ENCODE data around the gene ISCU.
"Not testable (repeated sequence)": the region's sequence is repeated elsewhere in the genome, so short reads cannot be mapped to it uniquely, and the experiment has no call there.

Gene ISCU

DNA sequence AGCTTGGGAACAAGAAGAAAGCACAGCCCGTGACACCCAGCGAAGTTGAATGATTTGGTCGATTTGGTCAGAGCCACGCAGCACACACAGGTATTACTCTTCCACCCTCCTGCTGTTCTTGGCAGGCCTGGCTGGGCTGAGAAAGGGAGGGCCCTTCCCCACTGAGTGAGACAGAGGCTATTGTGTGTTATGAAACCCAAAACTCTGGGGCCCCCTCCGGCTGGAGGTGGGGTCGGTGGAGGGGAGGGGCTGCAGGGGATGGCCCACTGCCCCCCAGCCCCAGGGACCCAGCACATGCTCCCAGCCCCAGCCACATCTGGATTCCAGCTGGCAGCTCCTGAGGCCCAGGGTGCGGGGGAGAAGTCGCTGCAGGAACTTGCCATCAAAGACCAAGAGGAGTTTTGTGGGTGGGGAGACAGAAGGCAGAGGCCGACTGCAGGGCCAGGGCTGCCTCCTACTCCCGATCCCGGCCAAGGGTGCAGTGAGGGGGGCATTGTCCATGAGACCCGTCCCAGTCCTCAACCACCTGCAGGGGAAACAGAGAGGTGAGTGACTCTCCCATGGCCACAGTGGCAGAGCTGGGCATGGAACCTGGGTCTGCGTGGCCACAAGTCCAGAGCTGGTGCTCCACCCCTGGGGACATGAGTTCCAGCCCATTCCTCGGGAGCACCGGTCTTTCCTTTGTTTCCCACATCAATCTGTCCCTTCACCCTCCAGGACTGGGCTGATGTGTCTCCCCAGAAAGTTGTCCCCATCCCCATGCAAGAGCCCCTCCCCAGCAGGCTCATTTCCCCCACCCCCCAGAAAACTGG lies 26.8 kb downstream of the ISCU start:
- DNase-seq (ENCODE audit: low read depth): no peak

DNA sequence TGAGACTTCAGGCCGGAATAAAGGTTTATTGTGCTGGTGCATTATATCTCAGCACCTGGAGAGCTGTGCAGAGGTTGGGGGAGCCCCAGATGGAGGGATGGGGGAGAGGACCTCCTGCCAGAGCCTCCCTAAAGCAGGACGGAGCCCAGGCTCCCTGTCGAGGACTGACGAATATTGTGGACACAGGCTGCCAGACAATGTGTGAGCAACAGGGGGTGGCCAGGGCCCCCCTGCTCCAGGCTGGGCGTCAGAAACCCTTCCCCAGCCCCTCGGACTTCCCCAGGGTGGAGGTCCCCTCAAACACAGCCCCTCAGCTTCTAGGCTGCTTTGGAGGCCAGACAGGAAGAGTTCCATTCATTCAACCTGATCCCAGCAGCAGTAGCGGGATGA lies 27.4 kb downstream of the ISCU start:
- no peak for DNase-seq (ENCODE audit: low read depth)

GRCh38 chr12:108590463-108590862 lies 28.1 kb downstream of the ISCU start:
- not testable (repeated sequence) for DNase-seq (ENCODE audit: low read depth)

- DNase-seq (ENCODE audit: low read depth): no peak
These were observed 29.0 kb downstream of the ISCU start for GRCh38 chr12:108591267-108591980.

- no peak for DNase-seq (ENCODE audit: low read depth)
These were observed 29.9 kb downstream of the ISCU start for GRCh38 chr12:108592033-108592909.

DNA sequence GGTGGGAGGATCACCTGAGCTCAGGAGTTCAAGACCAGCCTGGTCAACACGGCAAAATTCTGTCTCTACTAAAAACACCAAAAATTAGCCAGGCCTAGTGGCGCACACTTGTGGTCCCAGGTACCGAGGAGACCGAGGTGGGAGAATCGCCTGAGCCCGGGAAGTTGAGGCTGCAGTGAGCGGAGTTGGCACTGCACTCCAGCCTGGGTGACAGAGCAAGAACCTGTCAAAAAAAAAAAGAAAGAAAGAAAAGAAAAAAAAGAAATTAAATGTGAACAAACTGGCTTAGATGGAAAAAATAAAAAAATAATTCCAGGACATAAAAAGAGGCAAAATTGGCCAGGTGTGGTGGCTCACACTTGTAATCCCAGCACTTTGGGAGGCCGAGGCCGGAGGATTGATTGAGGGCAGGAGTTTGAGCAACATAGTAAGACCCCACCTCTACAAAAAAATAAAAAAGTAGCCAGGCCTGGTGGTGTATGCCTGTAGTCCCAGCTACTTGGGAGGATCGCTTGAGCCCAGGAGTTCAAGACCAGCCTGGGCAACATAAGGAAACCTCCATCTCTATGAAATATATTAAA lies 32.0 kb downstream of the ISCU start:
- no peak for DNase-seq (ENCODE audit: low read depth)

- no peak for DNase-seq (ENCODE audit: low read depth)
These were observed 32.7 kb downstream of the ISCU start for GRCh38 chr12:108594960-108595710.

DNA sequence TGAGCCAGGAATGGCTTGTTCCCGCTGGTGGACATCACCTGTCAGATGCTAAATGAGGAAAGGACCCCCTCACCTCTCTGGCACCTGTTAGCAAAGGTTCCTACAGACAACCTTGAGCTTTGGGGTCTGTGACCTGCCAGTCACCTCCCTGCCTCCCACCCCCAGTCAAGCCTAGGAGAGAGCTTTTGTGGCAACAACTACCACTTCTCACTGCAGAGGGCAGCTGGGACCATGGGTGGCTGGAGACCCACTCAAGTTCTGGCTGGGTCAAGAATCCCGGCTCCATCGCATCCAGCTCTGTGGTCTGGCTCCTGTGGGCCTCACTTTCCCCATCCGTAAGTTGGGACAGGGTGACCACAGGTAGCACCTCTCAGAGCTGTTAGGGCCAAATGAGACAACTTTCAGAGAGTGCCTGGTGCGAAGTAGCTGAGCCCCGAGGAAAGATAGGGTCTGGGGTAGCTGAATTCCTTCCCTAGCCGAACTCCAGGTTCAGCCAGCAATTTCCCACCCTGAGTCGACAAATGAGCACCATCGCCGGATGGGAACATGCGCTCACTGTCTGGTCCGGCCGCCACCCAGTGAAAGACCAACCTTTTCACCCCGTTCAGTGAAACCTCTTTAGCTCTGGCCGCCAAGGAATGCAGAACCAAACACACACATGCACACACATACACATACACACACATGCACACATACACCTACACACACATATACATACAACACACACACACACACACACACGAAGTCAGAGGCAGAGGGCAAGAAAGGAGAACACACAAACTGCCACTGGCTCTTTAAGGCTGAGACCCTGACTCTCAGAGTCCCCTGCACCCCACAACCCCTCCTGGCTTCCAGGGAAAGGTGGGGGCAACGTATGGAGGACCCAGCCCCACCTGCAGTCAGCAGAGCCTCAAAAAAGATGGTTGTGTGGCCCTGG lies 33.6 kb downstream of the ISCU start:
- DNase-seq (ENCODE audit: low read depth): no peak

DNA sequence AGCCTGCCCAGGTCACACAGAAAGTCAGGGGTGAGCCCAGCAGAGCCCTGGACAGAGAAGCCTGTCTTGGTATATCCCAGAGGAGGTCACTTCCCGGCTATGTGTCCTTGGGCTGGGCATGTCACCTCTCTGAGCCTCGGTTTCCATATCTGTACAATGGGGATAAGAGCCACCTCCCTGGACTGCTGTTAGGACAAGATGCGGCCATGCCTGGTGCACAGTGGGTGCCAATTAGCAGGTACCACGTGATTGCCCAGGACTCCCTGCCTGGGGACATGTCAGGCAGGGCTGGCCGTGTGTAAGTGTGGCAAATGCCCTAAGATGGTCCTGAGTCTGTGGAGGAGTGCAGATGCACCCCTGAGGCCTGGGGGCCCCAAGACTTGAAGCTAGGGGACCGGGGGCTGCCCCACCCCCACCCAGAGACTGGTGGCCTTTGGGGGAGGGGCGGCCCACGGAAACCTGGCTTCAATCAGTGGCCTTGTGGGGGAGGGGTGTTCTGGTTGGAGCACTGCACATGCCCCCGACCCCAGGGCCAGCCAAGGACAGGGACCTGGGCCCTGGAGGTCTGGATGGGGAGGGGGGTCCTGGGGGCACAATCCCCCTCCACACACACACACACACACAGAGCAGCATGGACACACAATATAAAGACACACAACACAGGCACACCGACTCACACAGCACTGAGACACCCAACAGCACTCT lies 34.6 kb downstream of the ISCU start:
- no peak for DNase-seq (ENCODE audit: low read depth)

- DNase-seq (ENCODE audit: low read depth): no peak
These were observed 35.4 kb downstream of the ISCU start, which contains the start of gene TMEM119 for GRCh38 chr12:108597559-108598471. TMEM119 (minus strand) TSS chr12:108598084; CDS start chr12:108592383, 5,701 bp downstream.

DNA sequence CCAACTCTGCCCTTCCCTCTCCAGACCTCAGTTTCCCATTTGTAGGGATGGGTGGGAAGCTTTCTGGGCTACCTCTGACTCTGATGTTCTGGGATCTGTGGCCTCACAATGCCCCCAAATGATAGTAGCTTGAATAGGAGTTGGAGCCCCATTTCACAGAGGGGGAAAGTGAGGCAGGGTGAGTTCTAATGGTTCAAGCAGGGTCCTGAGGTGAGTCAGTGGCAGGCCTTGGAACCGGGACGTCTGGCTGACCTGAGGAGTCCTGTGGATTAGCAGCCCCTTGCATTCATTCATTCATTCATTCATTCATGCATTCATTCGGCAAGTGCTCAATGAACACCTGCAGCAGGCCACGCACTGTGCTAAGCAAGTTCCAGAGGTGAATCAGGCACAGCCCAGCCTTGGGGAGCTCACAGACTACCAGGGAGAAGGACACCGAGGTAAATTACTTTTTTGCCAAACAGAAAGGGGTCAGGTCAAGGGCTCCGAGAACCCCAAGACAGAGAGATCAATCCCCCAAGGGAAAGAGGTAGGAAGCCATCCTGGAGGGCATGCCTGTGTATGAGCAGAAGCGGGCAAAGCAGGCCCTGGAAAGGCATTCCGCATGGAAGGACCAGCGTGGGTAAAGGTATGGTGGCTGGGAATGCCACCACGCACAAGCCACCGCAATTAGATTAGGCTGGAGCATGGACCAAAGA lies 36.3 kb downstream of the ISCU start:
- DNase-seq (ENCODE audit: low read depth): no peak

GRCh38 chr12:108599541-108599940 lies 37.1 kb downstream of the ISCU start:
- DNase-seq (ENCODE audit: low read depth): no peak

DNA sequence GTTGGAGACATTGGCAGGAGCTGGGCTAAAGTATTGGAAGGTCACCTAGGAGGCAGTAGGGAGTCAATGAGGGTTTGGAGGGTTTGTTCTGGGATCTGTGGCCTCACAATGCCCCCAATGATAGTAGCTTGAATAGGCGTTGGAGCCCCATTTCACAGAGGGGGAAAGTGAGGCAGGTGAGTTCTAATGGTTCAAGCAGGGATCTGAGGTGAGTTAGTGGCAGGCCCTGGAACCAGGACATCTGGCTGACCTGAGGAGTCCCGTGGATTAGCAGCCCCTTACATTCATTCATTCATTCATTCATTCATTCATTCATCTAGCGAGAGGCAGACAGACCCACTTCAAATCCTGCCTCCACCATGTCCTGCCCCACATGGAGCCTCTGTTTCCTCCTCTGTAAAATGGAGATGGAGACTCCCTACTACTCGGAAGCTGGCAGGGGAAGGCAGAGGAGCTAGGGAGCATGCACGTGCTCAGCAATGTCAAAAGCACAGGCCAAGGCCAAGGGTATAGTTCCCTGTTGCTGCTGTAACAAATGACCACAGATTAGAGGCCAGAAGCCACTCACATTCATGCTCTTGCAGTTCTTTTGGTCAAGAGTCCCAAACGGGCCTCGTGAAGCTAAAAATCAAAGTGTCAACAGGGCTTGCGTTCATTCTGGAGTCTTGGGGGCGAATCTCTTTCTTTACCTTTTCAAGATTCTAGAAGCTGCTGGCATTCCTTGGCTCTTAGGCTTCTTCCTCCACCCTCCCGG lies 37.7 kb downstream of the ISCU start:
- DNase-seq (ENCODE audit: low read depth): no peak

GRCh38 chr12:108600702-108601007 lies 38.3 kb downstream of the ISCU start:
- DNase-seq (ENCODE audit: low read depth): no peak

DNA sequence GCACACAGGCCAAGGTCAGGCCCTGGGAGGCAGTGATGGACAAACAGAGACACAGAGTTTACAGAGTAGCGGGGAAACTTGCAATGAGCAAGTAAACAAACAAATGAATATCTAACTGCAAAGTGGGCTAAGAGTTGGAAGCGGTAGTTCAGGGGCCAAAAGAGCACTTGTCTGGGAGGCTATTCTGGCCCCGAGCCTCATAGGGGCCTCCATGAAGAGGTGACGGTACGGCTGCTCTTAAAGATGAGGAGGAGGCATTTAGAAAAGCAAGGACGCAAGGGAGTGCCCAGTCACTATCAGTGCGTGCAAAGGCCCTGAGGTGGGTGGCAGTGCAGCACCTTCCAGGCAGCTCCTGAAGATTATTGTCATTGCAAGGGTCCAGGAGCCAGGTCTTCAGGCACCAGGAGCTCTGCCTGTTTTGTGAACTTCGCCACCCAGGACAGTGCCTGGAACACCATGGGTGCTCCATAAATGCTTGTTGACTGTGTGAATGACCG lies 39.9 kb downstream of the ISCU start:
- DNase-seq (ENCODE audit: low read depth): no peak

DNA sequence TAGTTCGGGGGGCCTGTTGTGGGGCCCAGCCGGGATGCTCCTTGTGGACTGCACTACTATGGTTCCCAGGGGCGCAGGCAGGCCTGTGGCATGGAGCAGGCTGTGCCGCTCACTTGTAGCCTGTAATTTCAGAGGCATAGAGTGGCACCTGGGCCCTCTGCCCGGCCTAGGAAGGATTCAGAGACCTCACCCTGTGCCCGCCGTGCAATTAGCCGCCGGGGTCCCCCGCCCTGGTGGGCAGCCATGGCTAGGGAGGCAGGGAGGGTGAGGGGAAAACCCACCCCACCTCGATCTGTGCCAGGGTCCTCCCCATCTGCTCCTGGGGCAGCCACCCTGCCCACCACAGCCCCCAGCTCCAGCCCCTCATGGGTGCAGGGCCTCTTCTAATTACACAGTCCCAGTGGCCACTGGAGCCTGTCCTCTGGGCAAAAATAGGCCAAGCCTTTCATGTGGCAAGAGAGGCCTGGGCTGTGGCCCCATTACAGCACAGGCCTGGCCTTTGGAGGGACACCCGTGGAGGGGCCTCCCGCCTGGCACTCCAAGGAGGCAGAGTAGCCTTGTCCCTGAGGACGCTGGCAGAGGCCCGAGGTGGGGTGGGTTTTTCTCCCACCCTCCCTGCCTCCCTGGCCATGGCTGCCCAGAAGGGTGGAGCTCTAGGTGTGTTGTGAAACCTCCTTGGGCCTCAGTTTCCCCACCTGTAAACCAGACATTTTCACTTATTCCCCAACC lies 40.7 kb downstream of the ISCU start:
- DNase-seq (ENCODE audit: low read depth): no peak

Data from activated gamma-delta T cell treated with anti-CD3 and anti-CD28 coated beads, Interleukin-2, amount 50 U/mL, for 16 hours (primary cell).